ENCODE data around the gene ETNK2. TPM values are rescaled to one million over a fixed set of nuclear protein-coding genes. Genes with fewer than 3 reads are reported as not detected.
"Not testable (repeated sequence)": the region's sequence is repeated elsewhere in the genome, so short reads cannot be mapped to it uniquely, and the experiment has no call there.

Gene ETNK2
- total and polyA plus RNA-seq, 4 donors, result 10.1 to 18.0 (median 14.4) TPM

- DNase-seq (no peak), ATAC-seq (ENCODE audit: low FRiP score) (peak; percentile 17)
- H3K27ac ChIP-seq (ENCODE audit: low read depth in 1 of 2, low read length in 2 of 2), result no peak overlapping the region
- no peaks in the 10 kb centered on the region for H3K4me1 ChIP-seq (ENCODE audit: control insufficient read depth in 1 of 2, insufficient read depth in 2 of 2, low read length in 2 of 2)
- H3K4me3 ChIP-seq (ENCODE audit: low read length in 2 of 2), result no peak overlapping the region
- intact Hi-C loops (cut with DNase I), result no loop called here
- H3K36me3 ChIP-seq (ENCODE audit: control insufficient read depth in 1 of 2, insufficient read depth in 2 of 2, low read length in 1 of 2), result no peaks in the 10 kb centered on the region
- 63 to 71% methylated on average over 14 of the region's 14 CpGs for WGBS, 2 donors
- no peaks in the 10 kb centered on the region for H3K9me3 ChIP-seq (ENCODE audit: control insufficient read depth, low read length)
- no peaks in the 10 kb centered on the region for H3K27me3 ChIP-seq (ENCODE audit: control insufficient read depth in 1 of 2, insufficient read depth in 2 of 2, low read length in 1 of 2)
Measured at GRCh38 chr1:204104331-204105130, 47.3 kb downstream of the ETNK2 start.

DNA sequence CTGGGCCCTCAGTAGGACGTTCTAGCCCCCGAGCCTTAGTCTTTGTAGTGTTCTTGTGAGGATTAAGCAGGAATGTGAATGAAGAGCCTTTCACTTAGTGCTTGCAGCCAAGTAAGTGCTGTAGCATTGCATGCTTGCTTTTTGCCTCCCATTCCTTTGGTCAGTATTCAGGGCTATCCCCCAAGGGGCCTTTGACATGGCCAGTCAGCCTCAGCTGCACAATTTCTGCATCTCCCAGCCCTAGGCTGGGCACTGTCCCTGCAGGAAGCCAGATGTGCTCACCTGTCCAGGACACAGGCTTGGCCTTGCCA is 48.5 kb downstream of the ETNK2 start:
- WGBS, 2 donors, result 64 to 73% methylated on average over 2 of the region's 2 CpGs
- Histone ChIP-seq H3K4me1 (ENCODE audit: control insufficient read depth in 1 of 2, insufficient read depth in 2 of 2, low read length in 2 of 2) (no peaks in the 10 kb centered on the region), H3K4me3 (ENCODE audit: low read length in 2 of 2) (no peak overlapping the region), H3K27ac (ENCODE audit: low read depth in 1 of 2, low read length in 2 of 2) (no peak overlapping the region), H3K9me3 (ENCODE audit: control insufficient read depth, low read length) (no peaks in the 10 kb centered on the region), H3K27me3 (ENCODE audit: control insufficient read depth in 1 of 2, insufficient read depth in 2 of 2, low read length in 1 of 2) (no peaks in the 10 kb centered on the region), H3K36me3 (ENCODE audit: control insufficient read depth in 1 of 2, insufficient read depth in 2 of 2, low read length in 1 of 2) (no peaks in the 10 kb centered on the region)
- DNase-seq, result no peak
- intact Hi-C loops (cut with DNase I), result no loop called here
- ATAC-seq (ENCODE audit: low FRiP score), result no peak

- no peaks in the 10 kb centered on the region for H3K27me3 ChIP-seq (ENCODE audit: control insufficient read depth in 1 of 2, insufficient read depth in 2 of 2, low read length in 1 of 2)
- no peaks in the 10 kb centered on the region for H3K4me1 ChIP-seq (ENCODE audit: control insufficient read depth in 1 of 2, insufficient read depth in 2 of 2, low read length in 2 of 2)
- intact Hi-C loops (cut with DNase I), result no loop called here
- DNase-seq (no peak), ATAC-seq (ENCODE audit: low FRiP score) (no peak)
- WGBS, 2 donors, result 42% methylated on average over 3 of the region's 3 CpGs
- no peaks in the 10 kb centered on the region for H3K9me3 ChIP-seq (ENCODE audit: control insufficient read depth, low read length)
- H3K36me3 ChIP-seq (ENCODE audit: control insufficient read depth in 1 of 2, insufficient read depth in 2 of 2, low read length in 1 of 2), result no peaks in the 10 kb centered on the region
- H3K4me3 ChIP-seq (ENCODE audit: low read length in 2 of 2), result no peak overlapping the region
- no peak overlapping the region for H3K27ac ChIP-seq (ENCODE audit: low read depth in 1 of 2, low read length in 2 of 2)
Measured at GRCh38 chr1:204102739-204103430, 49.0 kb downstream of the ETNK2 start.

DNA sequence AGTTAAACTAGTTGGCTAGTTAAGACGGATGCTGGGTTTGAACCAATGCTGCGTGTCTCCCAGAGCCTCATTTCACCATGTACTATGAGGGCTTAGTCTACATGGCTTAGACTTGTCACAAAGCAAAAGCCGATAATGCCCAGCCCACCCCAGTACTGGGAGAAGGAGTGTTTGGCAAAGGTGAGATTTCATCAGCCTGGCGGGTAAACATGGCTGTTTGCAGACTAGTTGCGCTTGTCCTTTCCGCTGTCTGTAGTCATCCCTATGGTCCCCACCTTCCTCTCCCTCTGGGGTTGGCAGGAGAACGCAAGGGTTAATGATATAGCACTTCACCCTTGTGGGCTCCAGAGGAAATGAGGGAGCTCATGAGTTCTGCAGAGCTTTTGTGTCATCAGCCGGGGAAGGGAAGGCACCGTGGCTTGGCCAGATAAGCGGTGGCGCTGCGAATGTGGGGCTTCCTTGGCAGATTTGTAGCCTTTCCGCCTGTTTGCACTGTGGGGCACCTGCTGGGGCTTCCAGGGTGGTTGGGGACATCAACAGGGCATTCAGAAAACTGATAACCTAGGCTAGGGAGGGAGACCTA is 49.7 kb downstream of the ETNK2 start:
- 66 to 73% methylated on average over 13 of the region's 13 CpGs for WGBS, 2 donors
- Histone ChIP-seq H3K36me3 (ENCODE audit: control insufficient read depth in 1 of 2, insufficient read depth in 2 of 2, low read length in 1 of 2) (no peaks in the 10 kb centered on the region), H3K9me3 (ENCODE audit: control insufficient read depth, low read length) (no peaks in the 10 kb centered on the region), H3K27me3 (ENCODE audit: control insufficient read depth in 1 of 2, insufficient read depth in 2 of 2, low read length in 1 of 2) (no peaks in the 10 kb centered on the region), H3K4me3 (ENCODE audit: low read length in 2 of 2) (no peak overlapping the region), H3K4me1 (ENCODE audit: control insufficient read depth in 1 of 2, insufficient read depth in 2 of 2, low read length in 2 of 2) (no peaks in the 10 kb centered on the region), H3K27ac (ENCODE audit: low read depth in 1 of 2, low read length in 2 of 2) (no peak overlapping the region)
- ATAC-seq (ENCODE audit: low FRiP score), result no peak
- intact Hi-C loops (cut with DNase I), result no loop called here
- peak in 1 of 2 donors; percentile 27 for DNase-seq

- not testable (repeated sequence) for H3K4me3 ChIP-seq (ENCODE audit: low read length in 2 of 2)
Measured at GRCh38 chr1:204099754-204100153, 52.1 kb downstream of the ETNK2 start.

GRCh38 chr1:204098683-204099082 is 53.2 kb downstream of the ETNK2 start:
- no peak overlapping the region for H3K4me3 ChIP-seq (ENCODE audit: low read length in 2 of 2)
- no peak overlapping the region for H3K27ac ChIP-seq (ENCODE audit: low read depth in 1 of 2, low read length in 2 of 2)
- H3K9me3 ChIP-seq (ENCODE audit: control insufficient read depth, low read length), result no peaks in the 10 kb centered on the region
- 94 to 95% methylated on average over 4 of the region's 4 CpGs for WGBS, 2 donors
- ATAC-seq (ENCODE audit: low FRiP score), result no peak
- intact Hi-C loops (cut with DNase I), result no loop called here
- no peaks in the 10 kb centered on the region for H3K27me3 ChIP-seq (ENCODE audit: control insufficient read depth in 1 of 2, insufficient read depth in 2 of 2, low read length in 1 of 2)
- DNase-seq, result peak in 1 of 2 donors; percentile 22
- H3K4me1 ChIP-seq (ENCODE audit: control insufficient read depth in 1 of 2, insufficient read depth in 2 of 2, low read length in 2 of 2), result no peaks in the 10 kb centered on the region
- no peaks in the 10 kb centered on the region for H3K36me3 ChIP-seq (ENCODE audit: control insufficient read depth in 1 of 2, insufficient read depth in 2 of 2, low read length in 1 of 2)

More at GRCh38 chr1:204099754-204100153, 52.1 kb downstream of the ETNK2 start:
- H3K9me3 ChIP-seq (ENCODE audit: control insufficient read depth, low read length); intact Hi-C loops (cut with DNase I); ATAC-seq (ENCODE audit: low FRiP score); H3K4me1 ChIP-seq (ENCODE audit: control insufficient read depth in 1 of 2, insufficient read depth in 2 of 2, low read length in 2 of 2); H3K27ac ChIP-seq (ENCODE audit: low read depth in 1 of 2, low read length in 2 of 2); DNase-seq; H3K27me3 ChIP-seq (ENCODE audit: control insufficient read depth in 1 of 2, insufficient read depth in 2 of 2, low read length in 1 of 2); H3K36me3 ChIP-seq (ENCODE audit: control insufficient read depth in 1 of 2, insufficient read depth in 2 of 2, low read length in 1 of 2): not testable (repeated sequence)
- 78 to 87% methylated on average over 2 of the region's 2 CpGs for WGBS, 2 donors

DNA sequence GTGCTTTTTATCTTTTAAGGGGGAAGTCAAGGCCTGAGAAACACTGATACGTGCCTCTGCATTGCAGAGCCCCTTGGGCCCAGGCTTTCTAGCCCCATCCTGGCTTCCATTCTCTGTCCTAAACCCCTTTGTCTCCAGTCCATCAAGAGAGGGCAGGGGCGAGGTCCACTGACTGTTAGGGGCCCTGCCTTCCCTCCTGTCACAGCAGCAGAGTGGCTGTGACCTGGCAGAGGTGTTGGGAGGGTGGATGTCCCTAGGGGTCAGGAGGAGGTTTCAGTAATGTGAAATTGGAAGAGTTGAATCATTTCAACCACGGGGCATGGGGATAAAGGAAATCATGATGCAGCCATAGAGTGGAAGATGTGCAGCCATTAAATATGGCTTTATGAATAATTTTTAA is 54.9 kb downstream of the ETNK2 start:
- DNase-seq (peak in 1 of 2 donors; percentile 32), ATAC-seq (ENCODE audit: low FRiP score) (no peak)
- Histone ChIP-seq H3K9me3 (ENCODE audit: control insufficient read depth, low read length) (no peaks in the 10 kb centered on the region), H3K4me1 (ENCODE audit: control insufficient read depth in 1 of 2, insufficient read depth in 2 of 2, low read length in 2 of 2) (no peaks in the 10 kb centered on the region), H3K36me3 (ENCODE audit: control insufficient read depth in 1 of 2, insufficient read depth in 2 of 2, low read length in 1 of 2) (no peaks in the 10 kb centered on the region), H3K27ac (ENCODE audit: low read depth in 1 of 2, low read length in 2 of 2) (no peak overlapping the region), H3K27me3 (ENCODE audit: control insufficient read depth in 1 of 2, insufficient read depth in 2 of 2, low read length in 1 of 2) (no peaks in the 10 kb centered on the region), H3K4me3 (ENCODE audit: low read length in 2 of 2) (no peak overlapping the region)
- intact Hi-C loops (cut with DNase I), result no loop called here
- 80% methylated on average over 3 of the region's 3 CpGs for WGBS, 2 donors

GRCh38 chr1:204094856-204095634 is 56.8 kb downstream of the ETNK2 start:
- Histone ChIP-seq H3K27me3 (ENCODE audit: control insufficient read depth in 1 of 2, insufficient read depth in 2 of 2, low read length in 1 of 2) (no peaks in the 10 kb centered on the region), H3K4me1 (ENCODE audit: control insufficient read depth in 1 of 2, insufficient read depth in 2 of 2, low read length in 2 of 2) (no peaks in the 10 kb centered on the region), H3K27ac (ENCODE audit: low read depth in 1 of 2, low read length in 2 of 2) (no peak overlapping the region), H3K36me3 (ENCODE audit: control insufficient read depth in 1 of 2, insufficient read depth in 2 of 2, low read length in 1 of 2) (no peaks in the 10 kb centered on the region), H3K4me3 (ENCODE audit: low read length in 2 of 2) (no peak overlapping the region), H3K9me3 (ENCODE audit: control insufficient read depth, low read length) (no peaks in the 10 kb centered on the region)
- 85 to 90% methylated on average over 15 of the region's 15 CpGs for WGBS, 2 donors
- ATAC-seq (ENCODE audit: low FRiP score), result no peak
- peak in 1 of 2 donors; percentile 58 for DNase-seq
- intact Hi-C loops (cut with DNase I), result no loop called here
